ENCODE results near the gene MDFI.

Gene MDFI

GRCh38 chr6:41688256-41688965 lies 50.1 kb downstream of the MDFI start:
- DNase-seq (ENCODE audit: low spot score): no peak

GRCh38 chr6:41689171-41690008 lies 51.1 kb downstream of the MDFI start:
- DNase-seq (ENCODE audit: low spot score): no peak

- no peak for DNase-seq (ENCODE audit: low spot score)
Measured at GRCh38 chr6:41690541-41691330, 52.5 kb downstream of the MDFI start.

- no peak for DNase-seq (ENCODE audit: low spot score)
Measured at GRCh38 chr6:41691426-41692079, 53.3 kb downstream of the MDFI start.

- DNase-seq (ENCODE audit: low spot score): no peak
Measured at GRCh38 chr6:41692080-41692675, 53.9 kb downstream of the MDFI start.

GRCh38 chr6:41692730-41693129 lies 54.5 kb downstream of the MDFI start:
- DNase-seq (ENCODE audit: low spot score): no peak

GRCh38 chr6:41693281-41694240 lies 55.3 kb downstream of the MDFI start:
- DNase-seq (ENCODE audit: low spot score): no peak

- DNase-seq (ENCODE audit: low spot score): no peak
Measured at GRCh38 chr6:41694815-41695526, 56.7 kb downstream of the MDFI start.

GRCh38 chr6:41695825-41696224 lies 57.6 kb downstream of the MDFI start:
- DNase-seq (ENCODE audit: low spot score): no peak

GRCh38 chr6:41696788-41697187 lies 58.5 kb downstream of the MDFI start:
- DNase-seq (ENCODE audit: low spot score): no peak

GRCh38 chr6:41697861-41698781 lies 59.9 kb downstream of the MDFI start:
- DNase-seq (ENCODE audit: low spot score): no peak

- no peak for DNase-seq (ENCODE audit: low spot score)
Measured at GRCh38 chr6:41699063-41699462, 60.8 kb downstream of the MDFI start.

- no peak for DNase-seq (ENCODE audit: low spot score)
Measured at GRCh38 chr6:41700463-41701347, 62.4 kb downstream of the MDFI start.

GRCh38 chr6:41702089-41702745 lies 63.9 kb downstream of the MDFI start:
- no peak for DNase-seq (ENCODE audit: low spot score)

- DNase-seq (ENCODE audit: low spot score): no peak
Measured at GRCh38 chr6:41702771-41703494, 64.7 kb downstream of the MDFI start.
